Activated CD8-positive, alpha-beta T cell treated with anti-CD3 and anti-CD28 coated beads for 36 hours (primary cell): ENCODE data around the gene SCFD1. TPM values are rescaled to one million over a fixed set of nuclear protein-coding genes. Genes with fewer than 3 reads are reported as not detected.
"Not testable (repeated sequence)": the region's sequence is repeated elsewhere in the genome, so short reads cannot be mapped to it uniquely, and the experiment has no call there.

ENCODE experiments used
- ATAC-seq: fragments of 200-7000 bp; cut with Tn5 transposase; one replicate; pipeline ENCODE4 v1.10.0; 2021; ENCODE audit warnings: mild to moderate bottlenecking, moderate library complexity
- CTCF ChIA-PET: fragments of 350-600 bp; sonication (Branson Sonifier 250); formaldehyde crosslinking; loops from one replicate; lab custom pipeline; 2021; ENCODE audit warnings: antibody characterized with exemption; lab: Charles Lee
- POLR2A ChIA-PET: fragments of 350-600 bp; sonication (Branson Sonifier 250); formaldehyde crosslinking; loops from one replicate; lab custom pipeline; 2021; ENCODE audit warnings: antibody characterized with exemption; lab: Charles Lee
- DNase-seq: peaks from one replicate; pipeline ENCODE4 v3.0.0-alpha.2; 2020
- H3K27ac Mint-ChIP-seq: one replicate; pipeline ENCODE4 v1.8.0; 2021; ENCODE audit warnings: mild to moderate bottlenecking, mixed read lengths
- H3K27me3 Mint-ChIP-seq: one replicate; pipeline ENCODE4 v1.8.0; 2021; ENCODE audit warnings: mixed read lengths
- H3K36me3 Mint-ChIP-seq: one replicate; pipeline ENCODE4 v1.8.0; 2021; ENCODE audit warnings: low read depth, mixed read lengths
- H3K4me1 Mint-ChIP-seq: one replicate; pipeline ENCODE4 v1.8.0; 2021; ENCODE audit warnings: low read depth, mixed read lengths
- H3K4me3 Mint-ChIP-seq: one replicate; pipeline ENCODE4 v1.8.0; 2021; ENCODE audit warnings: mild to moderate bottlenecking, moderate library complexity, mixed read lengths
- H3K9me3 Mint-ChIP-seq: one replicate; pipeline ENCODE4 v1.8.0; 2021; ENCODE audit warnings: mixed read lengths
- intact Hi-C: fragments of 100-400 bp; cut with micrococcal nuclease; formaldehyde crosslinking; loops from one replicate; pipeline ENCODE4 v1.10.0; 2022
- total RNA-seq, 2 experiments: library from RNA; stranded (reverse); gene quantifications; one replicate each; pipeline ENCODE4 v1.2.3, GENCODE V29; 2021
- TF ChIP-seq, protein P1 (sequence below): fragments of 200-600 bp; IDR thresholded peaks from one replicate; pipeline ENCODE4 v1.8.0; 2022; ENCODE audit warnings: antibody characterized with exemption, mild to moderate bottlenecking

Gene SCFD1, protein sequence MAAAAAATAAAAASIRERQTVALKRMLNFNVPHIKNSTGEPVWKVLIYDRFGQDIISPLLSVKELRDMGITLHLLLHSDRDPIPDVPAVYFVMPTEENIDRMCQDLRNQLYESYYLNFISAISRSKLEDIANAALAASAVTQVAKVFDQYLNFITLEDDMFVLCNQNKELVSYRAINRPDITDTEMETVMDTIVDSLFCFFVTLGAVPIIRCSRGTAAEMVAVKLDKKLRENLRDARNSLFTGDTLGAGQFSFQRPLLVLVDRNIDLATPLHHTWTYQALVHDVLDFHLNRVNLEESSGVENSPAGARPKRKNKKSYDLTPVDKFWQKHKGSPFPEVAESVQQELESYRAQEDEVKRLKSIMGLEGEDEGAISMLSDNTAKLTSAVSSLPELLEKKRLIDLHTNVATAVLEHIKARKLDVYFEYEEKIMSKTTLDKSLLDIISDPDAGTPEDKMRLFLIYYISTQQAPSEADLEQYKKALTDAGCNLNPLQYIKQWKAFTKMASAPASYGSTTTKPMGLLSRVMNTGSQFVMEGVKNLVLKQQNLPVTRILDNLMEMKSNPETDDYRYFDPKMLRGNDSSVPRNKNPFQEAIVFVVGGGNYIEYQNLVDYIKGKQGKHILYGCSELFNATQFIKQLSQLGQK
- total RNA-seq = 10 to 100 TPM; 61.6 to 67.2 TPM

DNA sequence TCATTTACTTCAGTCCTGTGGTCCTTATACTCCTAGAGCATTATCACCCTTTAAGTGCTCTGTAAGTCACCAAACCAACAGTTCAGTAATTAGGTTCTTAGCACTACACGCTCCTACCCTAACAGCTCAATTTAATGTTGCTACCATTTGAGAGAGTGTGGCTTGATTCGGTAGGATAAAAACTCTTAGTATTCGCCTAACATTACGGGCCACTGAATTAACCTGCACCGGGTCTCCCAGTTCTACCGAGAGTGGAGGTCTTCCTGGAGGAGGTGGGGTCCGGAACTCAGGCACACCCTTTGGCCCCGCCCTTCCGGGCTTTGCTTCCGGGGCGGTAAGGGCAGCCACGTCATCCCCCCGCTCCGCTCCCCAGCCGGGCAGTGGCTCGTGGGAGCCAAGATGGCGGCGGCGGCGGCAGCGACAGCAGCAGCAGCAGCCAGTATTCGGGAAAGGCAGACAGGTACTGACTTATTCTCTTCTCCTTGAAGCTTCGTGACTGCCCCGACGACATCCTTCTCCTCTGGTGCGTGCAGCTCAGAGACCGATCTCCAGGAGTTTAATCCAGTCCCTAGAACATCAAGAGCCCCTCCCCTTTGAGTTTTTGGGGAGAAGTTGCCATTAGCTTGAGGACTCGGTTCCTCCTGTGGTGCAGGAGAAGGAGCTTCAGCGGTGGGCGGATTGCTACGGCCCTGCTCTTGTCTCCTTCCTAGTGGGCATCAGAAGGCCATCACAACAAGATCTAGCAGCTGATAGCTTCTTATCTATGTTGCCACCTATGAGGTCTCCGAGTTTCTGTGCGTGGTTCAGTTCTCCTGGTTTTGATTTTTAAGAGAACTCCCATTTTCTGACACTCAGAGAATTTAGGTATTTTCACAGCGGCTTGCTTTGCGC lies at the start of gene SCFD1:
TSS of gene SCFD1 (plus strand) at position 380 of the 891 bp plus-strand sequence. CDS start at position 400, 20 bp downstream.
- H3K4me3 Mint-ChIP-seq = peak within 1 kb of the TSS; percentile 88
- TF ChIP-seq, protein P1, sequence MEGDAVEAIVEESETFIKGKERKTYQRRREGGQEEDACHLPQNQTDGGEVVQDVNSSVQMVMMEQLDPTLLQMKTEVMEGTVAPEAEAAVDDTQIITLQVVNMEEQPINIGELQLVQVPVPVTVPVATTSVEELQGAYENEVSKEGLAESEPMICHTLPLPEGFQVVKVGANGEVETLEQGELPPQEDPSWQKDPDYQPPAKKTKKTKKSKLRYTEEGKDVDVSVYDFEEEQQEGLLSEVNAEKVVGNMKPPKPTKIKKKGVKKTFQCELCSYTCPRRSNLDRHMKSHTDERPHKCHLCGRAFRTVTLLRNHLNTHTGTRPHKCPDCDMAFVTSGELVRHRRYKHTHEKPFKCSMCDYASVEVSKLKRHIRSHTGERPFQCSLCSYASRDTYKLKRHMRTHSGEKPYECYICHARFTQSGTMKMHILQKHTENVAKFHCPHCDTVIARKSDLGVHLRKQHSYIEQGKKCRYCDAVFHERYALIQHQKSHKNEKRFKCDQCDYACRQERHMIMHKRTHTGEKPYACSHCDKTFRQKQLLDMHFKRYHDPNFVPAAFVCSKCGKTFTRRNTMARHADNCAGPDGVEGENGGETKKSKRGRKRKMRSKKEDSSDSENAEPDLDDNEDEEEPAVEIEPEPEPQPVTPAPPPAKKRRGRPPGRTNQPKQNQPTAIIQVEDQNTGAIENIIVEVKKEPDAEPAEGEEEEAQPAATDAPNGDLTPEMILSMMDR = no peak
- intact Hi-C loops = loop anchor here (5.0 kb wide), 1 partner anchor 65 kb away; the partner anchor contains the start of gene G2E3
- H3K27ac Mint-ChIP-seq = peak within 1 kb of the TSS; percentile 94
- ATAC-seq (peak; percentile 97), DNase-seq (peak; percentile 96)
- H3K4me1 Mint-ChIP-seq = peaks cover 40% of the 10 kb centered on the region
- no peaks in the 10 kb centered on the region for H3K27me3 Mint-ChIP-seq
- H3K36me3 Mint-ChIP-seq = peaks cover 13% of the 10 kb centered on the region
- ChIA-PET POLR2A (interaction anchor here (0.9 to 2.4 kb wide), 13 partner anchors 9 to 585 kb away, joined by 3 to 11 read pairs (median 4); partner anchors contain the start of genes AP4S1, HECTD1 and STRN3), CTCF (interaction anchor here (0.8 to 1.5 kb wide), 4 partner anchors 9 to 64 kb away, joined by 3 to 4 read pairs (median 3); partner anchors contain the start of gene G2E3)
- no peaks in the 10 kb centered on the region for H3K9me3 Mint-ChIP-seq

DNA sequence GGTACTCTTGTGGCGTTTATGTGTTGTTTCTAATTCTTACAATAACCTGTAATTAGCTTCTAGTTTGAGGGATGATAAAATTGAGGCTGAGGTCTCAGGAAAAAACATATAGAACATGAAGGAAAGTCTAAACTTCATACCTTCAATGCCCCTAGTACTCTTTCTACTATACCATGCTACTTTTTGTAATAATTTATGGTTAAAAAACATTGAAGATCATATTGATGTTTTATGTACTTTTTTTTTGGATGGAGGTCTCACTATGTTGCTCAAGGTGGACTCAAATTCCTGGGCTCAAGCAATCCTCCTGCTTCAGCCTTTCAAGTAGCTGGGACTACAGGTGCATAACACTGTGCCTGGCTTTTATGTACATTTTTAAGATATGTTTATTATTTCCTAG lies 49.3 kb upstream of the SCFD1 start:
- ATAC-seq (no peak), DNase-seq (no peak)
- Mint-ChIP-seq H3K27me3 (no peaks in the 10 kb centered on the region), H3K4me1 (peaks cover 72% of the 10 kb centered on the region), H3K9me3 (no peaks in the 10 kb centered on the region), H3K27ac (no peak overlapping the region), H3K36me3 (peaks cover 4% of the 10 kb centered on the region), H3K4me3 (no peak overlapping the region)
- ChIA-PET POLR2A (interaction anchor here (0.8 kb wide), 1 partner anchor 24 kb away, joined by 3 read pairs; no protein-coding TSS in a partner anchor), CTCF (no interaction called here)
- intact Hi-C loops = no loop called here
- TF ChIP-seq, protein P1 = no peak

DNA sequence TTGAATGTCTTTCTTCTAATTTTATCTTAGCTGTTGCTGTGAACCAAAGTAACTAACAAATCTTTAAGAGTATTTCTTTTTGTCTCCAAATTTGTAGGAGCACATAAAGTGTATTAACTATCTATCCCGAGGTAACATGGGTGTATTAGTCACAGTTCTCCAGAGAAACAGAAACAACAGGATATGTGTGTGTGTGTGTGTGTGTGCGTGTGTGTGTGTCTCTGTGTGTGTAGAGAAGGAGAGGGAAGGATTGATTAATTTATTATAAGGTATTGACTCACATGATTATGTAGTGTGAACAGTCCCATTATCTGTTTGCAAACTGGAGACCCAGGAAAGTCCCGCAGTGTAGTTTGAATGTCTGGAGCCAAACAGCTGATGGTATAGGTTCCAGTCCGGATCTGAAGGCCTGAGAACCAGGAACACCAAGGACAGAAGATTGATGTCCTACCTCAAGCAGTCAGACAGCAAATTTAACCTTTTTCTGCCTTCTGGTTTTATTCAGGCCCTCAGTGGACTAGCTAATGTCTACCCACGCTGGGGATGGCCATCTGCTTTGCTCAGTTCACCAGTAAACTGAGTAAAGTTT lies 48.8 kb upstream of the SCFD1 start:
- intact Hi-C loops = no loop called here
- Mint-ChIP-seq H3K4me1 (peaks cover 74% of the 10 kb centered on the region), H3K27me3 (no peaks in the 10 kb centered on the region), H3K4me3 (no peak overlapping the region), H3K36me3 (peaks cover 6% of the 10 kb centered on the region), H3K27ac (no peak overlapping the region), H3K9me3 (no peaks in the 10 kb centered on the region)
- DNase-seq (no peak), ATAC-seq (no peak)
- POLR2A ChIA-PET = interaction anchor here (0.8 kb wide), 1 partner anchor 23 kb away, joined by 3 read pairs; no protein-coding TSS in a partner anchor
- TF ChIP-seq, protein P1 = no peak
- CTCF ChIA-PET = no interaction called here

DNA sequence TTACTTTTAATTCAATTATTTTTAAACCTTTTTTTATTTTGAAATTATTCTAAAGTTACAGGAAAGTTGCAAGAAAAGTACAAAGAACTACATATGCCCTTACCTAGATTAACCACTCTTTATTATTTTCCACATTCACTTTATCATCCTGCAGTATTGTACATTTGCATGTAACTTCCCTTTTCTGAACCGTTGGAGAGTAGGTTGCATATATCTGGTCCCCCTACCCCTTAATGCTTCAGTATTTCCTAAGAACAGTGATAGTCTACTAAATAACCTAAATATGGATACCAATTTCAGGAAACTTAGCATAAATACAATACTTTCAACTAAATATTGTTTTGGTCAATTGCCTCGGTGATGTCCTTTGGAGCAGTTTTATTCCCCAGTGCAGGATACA lies 48.2 kb upstream of the SCFD1 start:
- H3K9me3 Mint-ChIP-seq = no peaks in the 10 kb centered on the region
- H3K36me3 Mint-ChIP-seq = peaks cover 6% of the 10 kb centered on the region
- TF ChIP-seq, protein P1 = no peak
- peaks cover 77% of the 10 kb centered on the region for H3K4me1 Mint-ChIP-seq
- no peaks in the 10 kb centered on the region for H3K27me3 Mint-ChIP-seq
- CTCF ChIA-PET = no interaction called here
- no peak for ATAC-seq
- H3K27ac Mint-ChIP-seq = no peak overlapping the region
- no peak overlapping the region for H3K4me3 Mint-ChIP-seq
- intact Hi-C loops = no loop called here
- POLR2A ChIA-PET = no interaction called here
- DNase-seq = no peak

DNA sequence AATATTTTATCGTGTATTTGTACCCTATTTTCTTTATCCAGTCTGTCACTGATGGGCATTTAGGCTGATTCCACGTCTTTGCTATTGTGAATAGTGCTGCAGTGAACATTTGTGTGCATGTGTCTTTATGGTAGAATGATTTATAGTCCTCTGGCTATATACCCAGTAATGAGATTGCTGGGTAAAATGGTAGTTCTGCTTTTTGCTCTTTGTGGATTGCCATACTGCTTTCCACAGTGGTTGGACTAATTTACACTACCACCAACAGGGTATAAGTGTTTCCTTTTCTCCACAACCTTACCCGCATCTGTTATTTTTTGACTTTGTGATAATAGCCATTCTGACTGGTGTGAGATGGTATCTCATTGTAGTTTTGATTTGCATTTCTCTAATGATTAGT lies 47.3 kb upstream of the SCFD1 start:
- H3K4me1 Mint-ChIP-seq = peaks cover 70% of the 10 kb centered on the region
- CTCF ChIA-PET, POLR2A ChIA-PET, H3K9me3 Mint-ChIP-seq, H3K27me3 Mint-ChIP-seq, H3K4me3 Mint-ChIP-seq, H3K27ac Mint-ChIP-seq, H3K36me3 Mint-ChIP-seq, intact Hi-C loops, DNase-seq, ATAC-seq: not testable (repeated sequence)

DNA sequence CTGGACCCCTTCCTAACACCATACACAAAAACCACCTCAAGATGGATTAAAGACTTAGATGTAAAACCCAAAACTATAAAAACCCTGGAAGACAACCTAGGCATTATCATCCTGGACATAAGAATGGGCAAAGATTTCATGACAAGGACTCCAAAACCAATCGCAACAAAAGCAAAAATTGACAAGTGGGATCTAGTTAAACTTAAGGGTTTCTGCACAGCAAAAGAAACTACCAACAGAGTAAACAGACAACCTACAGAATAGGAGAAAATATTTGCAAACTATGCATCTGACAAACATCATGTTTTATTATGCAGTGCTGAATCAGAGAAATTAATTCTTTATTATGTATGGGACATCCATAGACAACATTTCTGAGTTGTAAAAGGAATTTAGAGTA lies 45.8 kb upstream of the SCFD1 start:
- H3K27me3 Mint-ChIP-seq, DNase-seq, H3K27ac Mint-ChIP-seq, H3K4me3 Mint-ChIP-seq, H3K9me3 Mint-ChIP-seq, ATAC-seq, CTCF ChIA-PET, H3K36me3 Mint-ChIP-seq, POLR2A ChIA-PET, intact Hi-C loops: not testable (repeated sequence)
- peaks cover 55% of the 10 kb centered on the region for H3K4me1 Mint-ChIP-seq
